Kidney tubule cell (primary cell): ENCODE data around the gene MYLK4.

Experiments
- DNase-seq: peaks from one replicate; pipeline ENCODE4 v3.0.0-alpha.2; 2018; ENCODE audit warnings: low spot score

MYLK4 gene

GRCh38 chr6:2755456-2755855, 4.7 kb upstream of the MYLK4 start:
- no peak for DNase-seq

GRCh38 chr6:2754911-2755310, 4.2 kb upstream of the MYLK4 start:
- no peak for DNase-seq

- DNase-seq: no peak
These were observed 3.7 kb upstream of the MYLK4 start for GRCh38 chr6:2754393-2754792.

GRCh38 chr6:2753743-2754142, 3.0 kb upstream of the MYLK4 start:
- DNase-seq: no peak

GRCh38 chr6:2753110-2753489, 2.4 kb upstream of the MYLK4 start:
- DNase-seq: no peak

GRCh38 chr6:2752477-2753109, 1.9 kb upstream of the MYLK4 start:
- no peak for DNase-seq

- no peak for DNase-seq
These were observed 1.1 kb upstream of the MYLK4 start for GRCh38 chr6:2751871-2752270.

- peak; percentile 48 for DNase-seq
These were observed 637 bp downstream of the MYLK4 start for GRCh38 chr6:2749969-2750600.

GRCh38 chr6:2748183-2748582, 2.5 kb downstream of the MYLK4 start:
- DNase-seq: no peak

GRCh38 chr6:2746557-2747061, 4.1 kb downstream of the MYLK4 start:
- DNase-seq: no peak

GRCh38 chr6:2745246-2745645, 5.5 kb downstream of the MYLK4 start:
- DNase-seq: no peak

- DNase-seq: no peak
These were observed 5.9 kb downstream of the MYLK4 start for GRCh38 chr6:2744778-2745177.

GRCh38 chr6:2744209-2744771, 6.4 kb downstream of the MYLK4 start:
- DNase-seq: peak; percentile 34

- DNase-seq: no peak
These were observed 7.2 kb downstream of the MYLK4 start for GRCh38 chr6:2743280-2744208.

GRCh38 chr6:2741756-2742155, 9.0 kb downstream of the MYLK4 start:
- DNase-seq: peak; percentile 24

GRCh38 chr6:2740581-2740980, 10.1 kb downstream of the MYLK4 start:
- DNase-seq: no peak

- peak; percentile 68 for DNase-seq
These were observed 11.4 kb downstream of the MYLK4 start for GRCh38 chr6:2739335-2739734.

GRCh38 chr6:2738373-2738979, 12.2 kb downstream of the MYLK4 start:
- peak; percentile 53 for DNase-seq

- DNase-seq: no peak
These were observed 12.8 kb downstream of the MYLK4 start for GRCh38 chr6:2737885-2738284.

- peak; percentile 63 for DNase-seq
These were observed 16.1 kb downstream of the MYLK4 start for GRCh38 chr6:2734488-2735166.

- no peak for DNase-seq
These were observed 16.8 kb downstream of the MYLK4 start for GRCh38 chr6:2733736-2734480.
